SK-N-SH (cell line): ENCODE data around the gene ARID5A.

Source experiments
- EZH2phosphoT487 ChIP-seq: fragments of 200-600 bp; sonication (generic); IDR thresholded peaks from 2 replicates; pipeline ENCODE4 v1.6.1; 2017; ENCODE audit warnings: low read depth, mixed run types, mild to moderate bottlenecking, antibody characterized with exemption, moderate library complexity, borderline replicate concordance
- RCOR1 ChIP-seq: fragments of 150-350 bp; IDR thresholded peaks from 2 replicates; pipeline ENCODE4 v1.6.1; 2017; ENCODE audit warnings: antibody characterized with exemption, low read length
- USF1 ChIP-seq: IDR thresholded peaks from 2 replicates; pipeline ENCODE4 v1.4.0; 2012; ENCODE audit warnings: low read depth, borderline replicate concordance
- TF ChIP-seq, protein P1 (sequence below): IDR thresholded peaks from 2 replicates; pipeline ENCODE4 v1.4.0; 2012; ENCODE audit warnings: low read depth

DNA sequence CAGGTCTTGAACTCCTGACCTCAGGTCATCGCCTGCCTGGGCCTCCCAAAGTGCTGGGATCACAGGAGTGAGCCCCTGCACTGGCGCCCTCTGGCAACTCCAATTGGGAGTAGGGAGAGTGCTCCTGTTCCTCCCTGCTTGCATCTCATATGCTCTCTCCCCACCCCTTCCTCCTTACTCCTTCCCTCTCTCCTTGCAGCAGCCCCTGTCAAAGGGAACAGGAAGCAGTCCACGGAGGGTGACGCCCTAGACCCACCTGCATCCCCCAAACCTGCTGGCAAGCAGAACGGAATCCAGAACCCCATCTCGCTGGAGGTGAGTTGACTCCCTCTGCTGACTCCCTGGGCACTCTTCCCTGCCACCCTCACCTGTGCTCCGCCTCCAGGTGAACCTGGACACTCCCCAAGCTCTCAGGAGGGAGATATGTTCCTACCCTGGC, 10.7 kb downstream of the ARID5A start:
- TF ChIP-seq RCOR1, result no peak
- TF ChIP-seq, protein P1, sequence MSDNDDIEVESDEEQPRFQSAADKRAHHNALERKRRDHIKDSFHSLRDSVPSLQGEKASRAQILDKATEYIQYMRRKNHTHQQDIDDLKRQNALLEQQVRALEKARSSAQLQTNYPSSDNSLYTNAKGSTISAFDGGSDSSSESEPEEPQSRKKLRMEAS, result no peak
- no peak for TF ChIP-seq EZH2phosphoT487
- no peak for TF ChIP-seq USF1
